HG03439 (cell line): ENCODE data around the gene CEP131.

Experiments
- ATAC-seq: cut with Tn5 transposase; IDR thresholded peaks from one replicate; pipeline ENCODE4 v1.9.1; 2021; ENCODE audit warnings: mild to moderate bottlenecking, moderate library complexity; ENCODE audit not compliant: unreplicated experiment

The CEP131 gene

DNA sequence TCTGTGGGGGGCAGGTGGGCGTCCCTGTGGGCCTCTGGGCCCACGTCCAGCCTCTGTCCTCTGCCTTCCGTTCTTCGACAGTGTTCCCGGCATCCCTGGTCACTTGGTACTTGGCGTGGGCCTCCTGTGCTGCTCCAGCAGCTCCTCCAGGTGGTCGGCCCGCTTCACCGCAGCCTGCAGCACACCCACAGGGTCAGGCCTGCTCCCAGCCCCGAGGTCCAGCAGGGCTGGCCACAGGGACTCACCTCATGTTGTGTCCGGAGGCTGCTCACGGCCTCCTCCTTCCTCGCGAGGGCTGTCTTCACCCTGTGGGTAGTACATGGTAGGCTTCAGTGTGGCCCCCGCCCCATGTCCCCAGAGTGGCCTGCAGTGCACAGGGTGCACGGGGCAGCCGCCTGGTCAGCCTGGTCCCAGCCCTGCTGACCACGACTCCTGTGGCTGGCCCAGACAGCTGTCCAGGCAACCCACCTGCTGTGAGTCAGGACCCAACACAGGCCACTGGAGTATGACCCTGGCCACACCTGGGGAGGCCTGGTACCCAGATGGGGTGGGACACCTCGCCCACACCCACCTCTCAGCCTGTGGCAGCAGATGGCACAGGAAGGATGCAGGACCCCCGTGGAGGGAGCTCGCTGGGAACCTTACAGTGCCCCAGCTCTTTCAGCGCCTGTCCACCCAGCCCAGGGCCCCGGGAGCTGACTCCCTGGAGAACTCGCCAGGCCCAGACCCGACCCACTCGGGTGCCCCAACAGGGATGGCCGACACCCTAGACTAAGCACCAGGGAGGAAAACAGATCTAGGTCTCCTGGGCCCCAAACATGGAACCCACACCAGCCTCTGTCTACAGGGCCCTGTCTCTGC lies 32.9 kb downstream of the CEP131 start:
- ATAC-seq = no peak

DNA sequence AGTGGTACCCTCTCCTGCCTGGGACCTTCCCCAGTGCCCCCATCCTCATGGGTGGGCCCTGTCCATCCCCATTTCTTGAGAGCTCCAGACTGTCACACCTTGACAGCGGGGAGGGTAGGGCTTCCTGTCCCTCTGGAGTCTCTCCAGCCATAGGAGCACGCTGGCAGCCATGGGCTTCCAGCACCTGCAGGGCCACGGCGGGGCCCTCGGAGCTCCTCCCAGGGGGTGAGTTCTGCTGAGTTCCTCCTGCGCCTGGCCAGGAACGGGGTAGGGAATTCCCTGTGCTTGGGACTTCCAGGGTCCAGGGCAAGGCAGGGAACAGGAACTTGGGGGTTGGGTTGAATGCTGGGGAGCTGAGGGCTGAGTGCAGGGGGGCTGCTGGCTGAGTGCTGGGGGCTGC lies 33.7 kb downstream of the CEP131 start:
- no peak for ATAC-seq

DNA sequence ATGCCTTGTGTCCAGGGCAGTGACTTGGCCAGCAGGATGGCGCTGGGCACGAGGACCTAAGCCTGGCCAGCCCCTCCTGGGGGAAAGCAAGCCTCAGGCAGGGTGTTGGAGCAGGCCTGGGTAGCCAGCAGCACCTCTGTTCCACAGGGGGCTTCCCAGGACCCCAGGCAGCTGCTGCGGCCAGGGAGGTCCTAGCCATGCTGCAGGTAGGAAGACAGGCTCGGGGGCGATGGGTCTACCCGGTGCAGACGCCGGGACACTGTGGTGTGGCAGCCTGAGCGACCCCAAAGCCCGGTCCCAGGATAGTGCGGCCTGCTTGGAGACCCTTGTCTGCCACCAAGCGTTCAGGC lies 34.3 kb downstream of the CEP131 start:
- no peak for ATAC-seq

DNA sequence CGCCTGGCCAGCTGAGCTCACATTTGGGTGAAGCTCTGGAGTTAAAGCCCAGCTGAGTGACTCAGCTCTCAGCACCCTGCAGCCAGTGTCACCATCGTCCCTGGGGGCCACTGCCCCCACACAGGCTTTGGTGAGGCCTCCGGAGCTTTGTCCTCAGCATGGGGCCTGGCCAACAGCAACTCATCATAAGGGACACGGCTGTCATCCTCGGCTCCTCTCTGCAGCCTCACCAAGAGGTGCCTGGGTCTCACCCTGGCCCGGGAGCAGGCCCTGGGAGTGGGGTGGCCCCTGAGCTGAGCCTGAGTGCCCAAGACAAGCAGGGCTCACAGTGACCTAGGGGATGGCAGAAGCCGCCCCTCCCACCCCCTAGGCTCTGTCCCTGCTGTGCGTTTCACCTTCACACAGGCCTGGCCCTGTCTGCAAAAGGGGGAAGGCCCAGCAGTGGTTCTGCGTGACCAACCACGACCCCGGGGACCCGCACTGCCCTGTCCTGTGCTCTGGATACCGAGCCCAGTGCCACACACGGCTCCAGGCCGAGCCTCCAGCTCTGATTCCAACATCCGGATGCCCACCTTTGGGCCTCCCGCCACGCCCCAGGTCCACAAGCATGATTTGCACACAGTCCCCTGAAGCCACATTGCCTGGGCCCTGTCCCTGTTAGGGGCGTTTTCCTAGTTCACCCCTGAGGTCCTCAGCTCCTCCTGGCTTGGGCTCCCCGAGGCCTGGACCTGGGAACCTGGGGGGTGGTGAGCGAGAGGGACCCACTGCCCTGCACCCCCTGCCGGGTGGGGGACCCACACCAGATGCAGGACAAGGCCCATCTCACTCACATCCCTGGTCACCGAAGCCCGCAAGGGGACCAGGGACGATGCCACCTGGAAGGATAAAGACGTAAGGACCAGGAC lies 34.9 kb downstream of the CEP131 start:
- no peak for ATAC-seq

DNA sequence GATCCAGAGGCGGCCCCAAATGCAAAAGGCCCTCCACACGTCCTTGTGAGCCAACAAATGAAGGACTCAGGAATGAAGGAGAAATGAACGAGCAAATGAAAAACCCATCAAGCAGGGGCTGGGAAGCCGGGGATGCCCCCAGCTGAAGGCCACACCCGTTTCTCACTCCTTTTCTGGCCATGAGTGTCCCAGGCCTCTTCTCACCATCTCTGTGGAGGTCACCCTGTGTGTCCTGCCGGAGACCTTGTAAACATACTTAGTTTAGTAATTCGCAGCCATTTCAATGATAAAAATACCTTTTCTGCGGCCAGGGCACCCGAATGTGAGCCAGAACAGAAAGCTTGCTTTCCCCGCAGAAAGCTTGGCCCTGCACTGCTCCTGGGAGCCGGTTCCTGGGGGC lies 35.6 kb downstream of the CEP131 start:
- ATAC-seq = no peak

DNA sequence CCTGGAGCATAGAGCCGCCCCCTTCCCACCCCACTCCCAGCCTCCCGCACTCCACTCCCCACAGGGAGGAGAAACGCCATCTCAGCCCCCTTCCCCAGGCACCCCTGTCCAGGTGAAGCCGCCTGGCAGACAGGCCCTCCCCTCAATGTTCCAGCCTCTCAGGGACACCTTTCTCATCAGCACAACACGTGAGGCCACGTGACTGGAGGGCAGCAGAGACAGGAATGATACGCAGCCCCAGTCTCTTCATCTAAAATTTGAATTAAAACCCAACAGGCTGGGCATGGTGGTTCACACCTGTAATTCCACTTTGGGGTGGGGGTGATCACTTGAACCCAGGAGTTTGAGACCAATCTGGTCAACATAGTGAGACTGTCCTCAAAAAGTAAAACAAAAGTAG lies 36.6 kb downstream of the CEP131 start:
- ATAC-seq = no peak

DNA sequence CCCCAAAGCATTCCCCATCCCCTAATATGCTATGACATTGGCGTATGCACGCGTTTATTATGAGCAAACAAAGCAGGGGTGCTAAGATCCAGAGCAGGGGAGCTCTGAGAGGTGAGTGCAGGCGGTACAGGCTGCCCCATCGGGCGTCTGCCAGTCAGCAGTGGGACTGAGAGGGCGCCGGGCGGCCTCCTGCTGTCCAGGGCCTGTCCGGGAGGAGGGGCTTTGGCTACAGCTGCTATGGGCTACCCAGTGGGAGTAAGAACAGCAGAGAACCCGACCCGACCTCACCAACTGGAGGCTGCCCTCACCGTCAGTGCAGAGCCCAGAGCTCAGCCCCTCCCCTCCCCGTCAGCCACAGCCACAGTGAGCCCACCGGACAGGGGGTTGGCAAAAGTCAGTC lies 38.2 kb downstream of the CEP131 start:
- ATAC-seq = no peak

DNA sequence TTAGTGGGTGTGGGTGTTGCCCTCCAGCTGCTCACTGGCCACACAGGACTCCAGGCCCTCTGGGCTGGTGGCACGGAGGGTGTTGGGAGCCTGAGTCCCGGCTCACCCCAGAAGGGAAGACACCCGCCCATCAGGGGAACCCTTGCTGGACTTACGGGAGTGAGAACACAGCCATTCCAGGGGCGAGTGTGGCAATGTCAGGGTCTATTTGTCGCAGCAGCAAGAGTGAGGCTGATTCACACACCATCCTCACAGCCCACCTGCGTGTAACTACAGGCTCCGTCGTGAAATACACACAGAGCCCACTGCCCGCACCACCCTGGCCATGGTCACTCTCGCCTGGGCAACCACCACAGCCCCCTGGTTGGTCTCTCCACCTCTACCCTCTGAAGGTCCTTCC lies 39.0 kb downstream of the CEP131 start:
- no peak for ATAC-seq

DNA sequence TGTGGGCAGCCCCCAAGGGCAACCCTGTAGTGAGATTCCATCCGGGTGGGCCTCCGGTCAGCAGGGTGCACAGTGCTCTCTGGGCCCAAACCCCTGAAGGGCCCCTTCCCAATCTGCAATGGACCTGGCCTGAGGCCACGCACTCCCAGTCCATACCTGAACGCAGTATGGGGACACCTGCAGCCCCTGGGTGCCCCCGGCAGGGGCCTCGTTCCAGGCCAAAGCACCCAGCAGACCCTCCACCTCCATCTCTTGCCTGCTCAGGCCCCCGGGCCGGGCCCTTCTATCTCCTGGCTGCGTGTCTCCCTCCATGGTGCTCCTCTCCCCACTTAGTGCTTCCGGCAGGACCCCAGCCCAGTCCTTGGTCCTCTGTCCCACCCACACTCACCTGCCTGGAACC lies 39.4 kb downstream of the CEP131 start:
- no peak for ATAC-seq

DNA sequence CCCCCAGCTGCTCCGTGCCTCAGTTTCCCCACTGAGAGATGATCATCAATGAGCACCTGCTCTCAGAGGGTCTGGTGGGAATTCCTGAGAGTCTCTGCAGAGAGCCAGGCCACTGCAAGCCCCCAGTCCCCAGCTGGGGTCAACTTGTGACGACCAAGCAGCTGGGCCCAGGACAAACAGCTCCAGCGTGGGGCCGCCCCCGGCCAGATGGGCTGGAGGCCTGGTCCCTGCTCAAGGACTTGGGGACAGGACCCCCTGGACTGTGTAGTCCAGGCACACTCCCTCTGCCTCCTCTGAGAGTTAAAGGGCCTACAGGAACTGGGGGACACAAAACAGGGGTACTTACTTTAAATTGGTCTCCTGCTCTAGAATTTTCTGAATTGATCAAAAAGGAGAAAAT lies 40.2 kb downstream of the CEP131 start:
- ATAC-seq = no peak

DNA sequence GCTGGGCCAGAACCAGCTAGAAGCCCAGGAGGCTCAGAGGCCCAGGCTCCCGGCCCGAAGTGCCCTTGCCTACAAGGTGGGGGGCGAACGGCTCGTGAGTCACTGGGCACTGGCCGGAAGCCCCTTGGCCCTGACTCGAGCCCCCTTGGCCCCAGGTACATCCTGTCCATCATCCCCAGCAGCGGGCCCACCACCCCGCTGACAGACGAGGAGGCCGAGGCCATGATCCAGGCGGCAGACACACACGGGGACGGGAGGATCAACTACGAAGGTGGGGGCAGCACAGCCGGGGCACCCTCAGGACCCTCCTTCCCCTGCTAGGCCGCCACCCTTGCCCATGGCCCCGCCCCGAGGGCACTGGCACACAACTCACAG lies 41.0 kb downstream of the CEP131 start:
- ATAC-seq = no peak

DNA sequence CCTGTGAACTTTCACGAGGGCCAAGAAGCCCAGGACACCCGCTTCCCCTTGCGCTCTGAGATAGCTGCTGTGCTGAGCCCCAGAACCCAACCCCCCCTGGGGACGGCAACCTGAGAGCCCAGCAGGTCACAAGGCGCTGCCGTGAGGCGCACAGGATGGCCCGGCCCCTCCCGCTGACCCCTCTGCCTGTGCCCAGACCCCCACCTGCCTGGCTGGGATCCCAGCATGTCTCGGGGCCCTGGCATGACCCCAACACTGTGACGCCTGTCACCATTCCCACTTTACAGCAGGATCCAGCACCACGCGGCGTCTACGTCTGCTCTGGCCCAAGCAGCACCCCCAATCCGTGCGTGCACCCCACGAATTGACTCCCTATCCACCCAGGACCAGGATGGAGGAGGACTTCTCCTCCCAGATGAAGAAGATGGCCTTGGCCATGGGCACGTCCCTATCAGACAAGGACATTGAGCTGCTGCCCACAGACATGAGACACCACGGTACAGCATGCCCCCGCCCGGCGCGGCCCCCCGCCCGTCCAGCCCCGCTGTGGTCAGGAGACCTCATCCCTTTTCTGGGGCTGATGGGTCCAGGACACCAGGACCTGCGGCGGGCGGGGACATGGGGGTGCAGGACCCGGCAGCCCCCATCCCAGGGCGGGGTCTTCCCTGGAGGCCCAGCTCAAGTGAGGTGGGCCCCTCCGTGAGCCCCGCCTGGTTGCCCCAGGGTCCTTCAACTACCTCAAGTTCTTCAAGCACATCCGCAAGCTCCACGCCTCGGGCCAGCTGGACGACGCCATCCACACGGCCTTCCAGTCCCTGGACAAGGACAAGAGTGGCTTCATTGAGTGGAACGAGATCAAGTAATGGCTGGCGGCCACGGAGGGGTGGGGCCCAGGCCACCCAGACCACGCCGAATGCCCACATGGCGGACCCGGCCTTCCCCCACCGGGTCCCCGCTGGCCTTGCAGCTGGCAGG lies 41.6 kb downstream of the CEP131 start:
- ATAC-seq = no peak

DNA sequence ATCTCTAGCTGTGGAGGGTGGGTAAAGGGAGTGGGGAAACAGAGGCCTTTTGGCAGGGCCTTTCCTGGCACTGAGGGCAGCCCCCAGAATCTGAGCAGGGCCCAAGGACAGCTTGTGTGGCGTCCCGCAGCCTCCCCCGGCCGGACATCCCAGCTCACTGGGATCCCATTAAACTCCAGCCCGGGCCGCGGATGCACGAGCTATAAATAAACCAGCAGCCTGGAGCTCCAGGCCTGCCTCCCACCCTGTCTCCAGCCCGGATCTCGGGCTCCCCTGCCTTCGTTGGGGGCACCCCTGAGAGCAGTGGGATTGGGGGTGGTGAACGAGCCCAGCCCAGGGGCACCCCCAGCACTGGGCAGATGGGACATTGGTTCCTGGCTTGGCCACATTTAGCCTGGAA lies 42.9 kb downstream of the CEP131 start:
- no peak for ATAC-seq

DNA sequence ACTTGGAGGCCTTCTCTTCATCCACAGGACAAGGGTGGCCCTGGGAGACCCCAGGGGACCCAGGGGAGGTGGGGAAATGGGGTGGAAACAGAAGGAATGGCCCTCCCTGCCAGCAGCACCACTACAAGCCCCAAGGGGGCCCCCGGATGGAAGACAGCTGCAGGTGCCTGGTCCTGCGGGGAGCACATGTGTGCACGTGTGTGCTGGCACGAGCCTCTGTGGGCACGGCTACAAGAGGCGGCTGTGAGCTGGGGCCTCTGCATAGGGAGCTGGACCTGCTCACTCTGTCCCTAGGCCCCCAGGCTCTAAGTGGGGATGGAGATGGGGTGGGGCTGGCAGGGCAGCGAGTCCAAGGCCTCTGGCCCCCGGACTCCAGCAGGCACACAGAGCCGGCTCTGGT lies 43.5 kb downstream of the CEP131 start:
- no peak for ATAC-seq

DNA sequence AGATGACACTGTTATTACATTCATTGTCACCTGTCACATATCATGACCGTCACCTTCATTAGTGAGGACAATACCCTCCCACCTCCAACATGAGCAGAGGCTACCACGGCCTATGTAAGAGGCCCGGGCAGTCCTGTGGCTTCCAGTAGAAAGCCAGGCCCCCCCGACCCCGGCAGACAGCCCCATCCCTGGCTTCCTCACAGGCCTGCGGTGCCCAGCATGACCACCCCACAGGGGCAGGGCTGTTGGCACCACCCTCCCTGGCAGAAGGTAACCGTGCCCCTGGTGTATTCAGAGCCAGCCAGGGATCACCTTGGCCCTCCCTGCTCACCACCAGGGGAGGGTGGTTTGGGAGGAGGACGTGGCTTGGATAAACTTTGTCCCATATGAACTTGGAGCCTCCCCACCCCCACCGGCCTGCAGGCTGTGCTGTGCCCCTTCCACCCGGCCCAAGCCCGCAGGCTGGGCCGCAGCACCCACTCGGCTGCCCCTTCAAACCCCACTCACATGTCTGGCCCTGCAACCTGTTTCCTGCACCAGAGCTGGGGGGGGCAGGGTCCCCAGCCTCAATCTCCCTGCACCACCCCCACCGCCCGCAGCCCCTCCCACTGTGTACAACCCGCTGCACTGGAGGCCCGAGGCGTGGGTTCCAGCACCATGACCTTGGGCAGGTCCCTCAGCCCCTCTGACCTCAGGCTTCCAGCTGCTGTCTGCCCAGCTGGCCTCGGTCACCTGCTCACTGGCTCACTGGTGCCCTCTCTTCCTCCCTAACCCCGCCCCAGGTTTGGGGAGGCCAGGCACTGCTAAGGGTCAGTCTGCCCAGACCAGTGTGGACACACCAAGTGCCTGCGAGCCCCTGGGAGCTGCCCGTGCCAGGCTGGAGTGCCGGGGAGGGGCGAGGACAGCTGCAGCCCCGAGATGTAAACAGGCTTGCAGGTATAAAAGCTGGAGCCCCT lies 44.4 kb downstream of the CEP131 start:
- no peak for ATAC-seq

DNA sequence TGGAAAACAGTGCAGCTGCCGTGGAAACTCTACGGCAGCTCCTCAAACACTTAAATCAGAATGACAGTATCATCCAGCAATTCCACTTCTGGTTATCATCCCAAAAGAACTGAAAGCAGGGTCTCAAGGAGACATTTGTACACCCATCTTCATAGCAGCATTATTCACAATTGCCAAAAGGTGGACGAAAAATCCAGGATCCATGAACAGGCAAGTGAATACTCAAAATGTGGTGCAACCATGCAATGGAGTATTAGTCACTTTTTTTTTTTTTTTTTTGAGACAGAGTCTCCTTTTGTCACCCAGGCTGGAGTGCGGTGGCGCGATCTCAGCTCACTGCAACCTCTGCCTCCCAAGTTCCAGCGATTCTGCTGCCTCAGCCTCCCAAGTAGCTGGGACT lies 46.1 kb downstream of the CEP131 start:
- no peak for ATAC-seq

DNA sequence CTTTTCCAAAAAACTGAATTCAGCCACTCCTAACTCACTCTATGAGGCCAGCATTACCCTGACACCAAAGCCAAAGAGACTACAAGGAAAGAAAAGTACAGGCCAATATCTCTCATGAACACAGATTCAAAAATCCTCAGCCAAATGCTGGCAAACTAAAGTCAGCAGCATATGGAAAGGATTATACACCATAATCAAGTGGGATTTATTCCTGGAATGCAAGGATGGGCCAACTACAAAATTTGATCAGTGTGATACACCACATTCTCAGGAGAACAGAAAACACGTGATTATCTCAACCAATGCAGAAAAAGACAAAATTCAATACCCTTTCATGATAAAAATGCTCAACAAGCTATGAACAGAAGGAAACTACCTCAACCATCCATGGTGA lies 49.0 kb downstream of the CEP131 start:
- no peak for ATAC-seq

DNA sequence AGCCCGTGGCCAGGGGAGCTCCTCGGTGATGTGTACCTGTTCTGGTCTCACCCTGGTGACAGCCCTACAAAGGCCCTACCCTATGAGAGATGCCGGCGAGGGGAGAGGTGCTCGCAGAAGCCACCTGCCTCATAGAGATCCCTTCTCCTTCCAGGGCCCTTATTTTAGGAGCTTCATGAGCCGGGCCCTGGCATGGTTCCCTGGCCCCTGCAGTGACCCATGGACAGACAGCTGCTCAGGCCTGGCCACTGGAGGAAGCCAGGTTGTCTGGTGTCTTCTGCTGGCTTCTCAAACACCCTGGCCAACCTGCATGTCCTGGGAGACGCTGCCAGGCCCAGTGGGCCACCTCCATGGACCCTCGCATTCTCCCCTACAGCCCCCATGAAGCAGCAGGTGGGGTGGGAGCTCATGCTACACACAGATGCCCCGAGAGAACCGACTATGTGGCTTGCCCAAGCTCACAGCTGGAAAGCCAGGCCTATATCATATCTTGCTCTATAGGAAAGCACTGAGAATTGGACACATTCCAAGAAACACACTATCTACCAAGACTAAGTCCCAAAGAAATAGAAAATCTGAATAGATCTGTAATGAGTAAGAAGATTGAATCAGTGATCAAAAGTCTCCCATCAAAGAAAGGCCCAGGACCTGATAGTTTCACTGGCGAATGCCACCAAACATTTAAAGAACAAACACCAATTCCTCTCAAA lies 49.6 kb downstream of the CEP131 start:
- ATAC-seq = no peak

DNA sequence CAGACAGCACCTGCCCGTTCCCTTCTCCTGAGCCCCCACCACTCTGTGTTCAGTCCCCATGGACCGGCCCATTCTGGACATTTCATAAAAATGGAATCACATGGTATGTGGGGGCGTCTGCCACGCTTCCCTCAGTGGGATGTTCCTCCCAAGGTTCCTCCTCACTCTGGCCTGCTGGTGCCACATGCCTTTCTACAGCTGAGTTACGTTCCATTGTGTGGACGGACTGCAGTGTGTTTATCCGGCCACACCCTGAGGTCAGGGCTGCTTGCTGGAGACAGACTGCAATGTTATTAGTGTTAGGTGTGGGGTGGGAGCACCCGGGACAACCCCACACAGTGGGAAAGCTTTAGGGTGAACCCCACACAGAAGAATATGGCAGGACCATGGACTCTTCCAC lies 50.8 kb downstream of the CEP131 start:
- no peak for ATAC-seq
